Activated naive CD8-positive, alpha-beta T cell treated with anti-CD3 and anti-CD28 coated beads for 36 hours (primary cell): Measurements from ENCODE around the gene TGM5. TPM values are rescaled to one million over a fixed set of nuclear protein-coding genes. Genes with fewer than 3 reads are reported as not detected.
A peak's percentile ranks its signal among the peaks of the same experiment; 100 is the strongest.

ENCODE experiments used
- DNase-seq: peaks from one replicate; pipeline ENCODE4 v3.0.0; 2021
- H3K27ac Mint-ChIP-seq: one replicate; pipeline ENCODE4 v1.8.0; 2022; ENCODE audit warnings: mild to moderate bottlenecking, moderate library complexity, mixed read lengths
- H3K27me3 Mint-ChIP-seq: one replicate; pipeline ENCODE4 v1.8.0; 2022; ENCODE audit warnings: mild to moderate bottlenecking, mixed read lengths
- H3K36me3 Mint-ChIP-seq: one replicate; pipeline ENCODE4 v1.8.0; 2021; ENCODE audit warnings: mild to moderate bottlenecking, mixed read lengths
- H3K4me1 Mint-ChIP-seq: one replicate; pipeline ENCODE4 v1.8.0; 2021; ENCODE audit warnings: mixed read lengths
- H3K4me3 Mint-ChIP-seq: one replicate; pipeline ENCODE4 v1.8.0; 2022; ENCODE audit warnings: mild to moderate bottlenecking, moderate library complexity, mixed read lengths
- H3K9me3 Mint-ChIP-seq: one replicate; pipeline ENCODE4 v1.8.0; 2022; ENCODE audit warnings: mixed read lengths
- total RNA-seq, 2 experiments: library from RNA; stranded (reverse); gene quantifications; one replicate each; pipeline ENCODE4 v1.2.3, GENCODE V29; 2021

TGM5 gene
- total RNA-seq, 2 experiments from 2014 or later, result 0.16 to 0.38 TPM

- DNase-seq, result peak; percentile 91
- Mint-ChIP-seq H3K27me3 (no peaks in the 10 kb centered on the region), H3K36me3 (peaks cover 7% of the 10 kb centered on the region), H3K27ac (peak within 1 kb of the TSS; percentile 89), H3K4me3 (peak within 1 kb of the TSS; percentile 93), H3K9me3 (no peaks in the 10 kb centered on the region), H3K4me1 (peaks cover 21% of the 10 kb centered on the region)
These were observed 81.3 kb downstream of the TGM5 start, which contains the start of gene CCNDBP1 for GRCh38 chr15:43185157-43186002. CCNDBP1 (plus strand) TSS chr15:43185403; CDS start chr15:43185499, 96 bp downstream.

DNA sequence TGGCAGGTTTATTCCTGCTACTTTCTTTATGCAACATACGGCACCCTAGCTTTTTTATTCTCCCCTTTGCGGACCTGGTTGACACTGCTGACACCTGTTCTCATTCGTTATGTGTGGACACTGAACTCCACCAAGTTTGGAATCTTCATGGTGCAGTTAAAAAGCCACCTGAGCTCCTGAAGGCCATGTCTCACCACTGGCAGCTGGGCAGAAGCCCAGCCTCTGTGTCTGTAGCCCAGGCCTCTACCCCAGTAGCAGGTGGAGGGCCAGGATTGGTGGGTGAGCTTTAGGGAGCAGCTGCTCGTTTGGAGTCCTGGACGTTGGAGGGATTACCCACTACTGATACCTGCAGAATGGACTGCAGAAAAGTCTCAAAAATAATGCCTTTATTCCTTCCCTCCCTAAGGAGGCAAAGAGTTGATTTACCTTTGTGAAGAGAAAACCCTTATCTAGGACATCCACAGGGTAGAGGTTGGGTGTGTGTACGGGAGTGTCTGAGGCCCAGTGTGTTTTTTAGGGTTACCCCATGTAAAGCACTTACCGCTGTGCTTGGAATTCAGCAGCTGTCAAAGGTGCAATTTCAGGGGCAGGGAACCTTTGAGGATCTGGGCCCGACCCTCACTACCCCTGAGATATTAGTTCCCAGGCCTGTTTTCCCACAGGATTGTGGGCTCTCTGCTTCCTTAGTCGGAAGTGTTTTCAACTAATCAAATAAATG is 82.2 kb downstream of the TGM5 start:
- Mint-ChIP-seq H3K9me3 (no peaks in the 10 kb centered on the region), H3K27me3 (no peaks in the 10 kb centered on the region), H3K4me3 (peak overlapping the region; percentile 93), H3K27ac (peak overlapping the region; percentile 89), H3K36me3 (peaks cover 7% of the 10 kb centered on the region), H3K4me1 (peaks cover 20% of the 10 kb centered on the region)
- no peak for DNase-seq

- no peak overlapping the region for H3K27ac Mint-ChIP-seq
- no peak for DNase-seq
- no peak overlapping the region for H3K4me3 Mint-ChIP-seq
- peaks cover 4% of the 10 kb centered on the region for H3K36me3 Mint-ChIP-seq
- H3K9me3 Mint-ChIP-seq, result no peaks in the 10 kb centered on the region
- H3K27me3 Mint-ChIP-seq, result no peaks in the 10 kb centered on the region
- H3K4me1 Mint-ChIP-seq, result peaks cover 15% of the 10 kb centered on the region
These were observed 83.5 kb downstream of the TGM5 start for GRCh38 chr15:43183270-43183669.

Other genes starting within 250 kb of the TGM5 start
- 10 to 100 TPM; 27.5 to 31.3 TPM for gene UBR1, start 160.9 kb downstream of the TGM5 start, total RNA-seq
- gene TMEM62, start 133.3 kb downstream of the TGM5 start, total RNA-seq, result 10 to 100 TPM; 13.8 to 13.9 TPM
- gene CCNDBP1, start 81.5 kb downstream of the TGM5 start, total RNA-seq, result 10 to 100 TPM; 40.2 to 45.0 TPM
- not detected for gene EPB42, start 45.9 kb downstream of the TGM5 start, total RNA-seq
- not detected for gene TGM7, start 35.3 kb upstream of the TGM5 start, total RNA-seq
- gene LCMT2, start 63.6 kb upstream of the TGM5 start, total RNA-seq, result 10 to 100 TPM; 12.4 to 14.3 TPM
- 10 to 100 TPM; 23.2 to 26.8 TPM for gene ZSCAN29, start 104.1 kb upstream of the TGM5 start, total RNA-seq
- 10 to 100 TPM; 38.0 to 38.3 TPM for gene TUBGCP4, start 104.2 kb upstream of the TGM5 start, total RNA-seq
- gene TP53BP1, start 226.2 kb upstream of the TGM5 start, total RNA-seq, result 10 to 100 TPM; 24.1 to 24.3 TPM